ENCODE data around the gene UGT1A7. TPM values are rescaled to one million over a fixed set of nuclear protein-coding genes. Genes with fewer than 3 reads are reported as not detected.

Gene UGT1A7
- total and polyA plus RNA-seq, 2 donors from 2014 or later = 0.35 to 1.3 TPM

- Histone ChIP-seq H3K4me3 (ENCODE audit: low read length in 3 of 3) (no peak overlapping the region), H3K9ac (ENCODE audit: low read length in 3 of 3) (no peak overlapping the region), H3K4me1 (ENCODE audit: control insufficient read depth in 2 of 3, insufficient read depth in 2 of 3, low read depth in 1 of 3, low read length in 3 of 3) (no peaks in the 10 kb centered on the region), H3K27ac (ENCODE audit: low read depth in 2 of 2, low read length in 2 of 2) (no peak overlapping the region), H3K9me3 (ENCODE audit: control insufficient read depth in 2 of 3, insufficient read depth in 1 of 3, low read length in 3 of 3) (no peaks in the 10 kb centered on the region), H3K36me3 (ENCODE audit: control insufficient read depth in 2 of 3, insufficient read depth in 3 of 3, low read length in 3 of 3) (no peaks in the 10 kb centered on the region), H3K27me3 (ENCODE audit: control insufficient read depth, insufficient read depth, low read length) (no peaks in the 10 kb centered on the region)
- intact Hi-C loops (cut with DNase I) = no loop called here
- peak in 2 of 5 donors; percentile 27 to 37 for DNase-seq
- FAIRE-seq = no peak
- TF ChIP-seq, protein P1, sequence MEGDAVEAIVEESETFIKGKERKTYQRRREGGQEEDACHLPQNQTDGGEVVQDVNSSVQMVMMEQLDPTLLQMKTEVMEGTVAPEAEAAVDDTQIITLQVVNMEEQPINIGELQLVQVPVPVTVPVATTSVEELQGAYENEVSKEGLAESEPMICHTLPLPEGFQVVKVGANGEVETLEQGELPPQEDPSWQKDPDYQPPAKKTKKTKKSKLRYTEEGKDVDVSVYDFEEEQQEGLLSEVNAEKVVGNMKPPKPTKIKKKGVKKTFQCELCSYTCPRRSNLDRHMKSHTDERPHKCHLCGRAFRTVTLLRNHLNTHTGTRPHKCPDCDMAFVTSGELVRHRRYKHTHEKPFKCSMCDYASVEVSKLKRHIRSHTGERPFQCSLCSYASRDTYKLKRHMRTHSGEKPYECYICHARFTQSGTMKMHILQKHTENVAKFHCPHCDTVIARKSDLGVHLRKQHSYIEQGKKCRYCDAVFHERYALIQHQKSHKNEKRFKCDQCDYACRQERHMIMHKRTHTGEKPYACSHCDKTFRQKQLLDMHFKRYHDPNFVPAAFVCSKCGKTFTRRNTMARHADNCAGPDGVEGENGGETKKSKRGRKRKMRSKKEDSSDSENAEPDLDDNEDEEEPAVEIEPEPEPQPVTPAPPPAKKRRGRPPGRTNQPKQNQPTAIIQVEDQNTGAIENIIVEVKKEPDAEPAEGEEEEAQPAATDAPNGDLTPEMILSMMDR (IDR thresholded peaks at IDR 0.05; ENCODE audit: borderline replicate concordance, extremely low read depth, insufficient read depth) = no peak
These were observed 136.4 kb downstream of the UGT1A7 start for GRCh38 chr2:233817995-233818638.

GRCh38 chr2:233818639-233819621, 137.2 kb downstream of the UGT1A7 start:
- FAIRE-seq (no peak), DNase-seq (peak in 2 of 5 donors; percentile 16 to 31)
- intact Hi-C loops (cut with DNase I) = no loop called here

DNA sequence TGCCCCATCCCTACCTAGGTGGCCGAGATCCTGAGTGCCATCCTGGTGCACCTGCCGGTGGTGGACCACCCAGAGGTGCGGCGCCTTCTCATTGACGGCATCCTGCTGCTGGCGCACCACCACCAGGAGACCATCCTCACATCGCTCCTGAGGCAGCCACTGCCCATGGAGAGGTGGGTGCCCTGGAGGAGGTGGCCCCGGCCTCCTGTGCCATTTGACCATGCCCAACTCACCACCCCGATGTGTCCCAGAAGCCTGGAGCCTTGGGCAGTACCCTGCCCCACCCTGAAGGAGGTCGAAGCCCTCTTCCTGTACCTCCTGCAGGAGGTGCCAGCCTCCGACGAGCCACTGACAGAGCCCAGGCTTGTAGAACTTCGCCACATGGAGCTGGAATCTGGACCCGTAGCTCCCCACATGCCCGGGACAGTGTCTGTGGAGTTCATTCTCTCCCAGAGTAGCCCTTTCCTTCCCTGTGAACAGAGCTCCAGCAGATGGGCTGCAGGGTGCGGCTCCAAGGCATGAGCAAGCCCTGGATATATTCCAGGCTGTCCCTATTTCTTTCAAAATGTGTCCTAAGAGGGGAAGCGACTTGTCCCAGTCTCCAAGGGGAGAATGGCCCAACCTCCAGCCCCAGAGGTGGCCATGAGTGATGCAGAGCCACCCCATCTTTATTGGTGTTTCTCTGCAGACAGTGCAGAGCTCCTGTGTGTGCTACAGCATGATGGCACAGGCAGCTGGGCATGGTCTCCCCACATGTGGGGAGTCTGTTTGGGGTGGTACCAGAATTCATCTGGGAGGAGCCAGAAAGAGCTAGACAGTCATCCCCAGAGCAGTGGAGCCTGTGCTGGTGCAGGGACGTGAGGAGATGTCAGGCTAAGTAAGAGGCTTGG, 138.4 kb downstream of the UGT1A7 start:
- Histone ChIP-seq H3K4me3 (ENCODE audit: low read length in 3 of 3) (no peak overlapping the region), H3K27me3 (ENCODE audit: control insufficient read depth, insufficient read depth, low read length) (no peaks in the 10 kb centered on the region), H3K36me3 (ENCODE audit: control insufficient read depth in 2 of 3, insufficient read depth in 3 of 3, low read length in 3 of 3) (no peaks in the 10 kb centered on the region), H3K4me1 (ENCODE audit: control insufficient read depth in 2 of 3, insufficient read depth in 2 of 3, low read depth in 1 of 3, low read length in 3 of 3) (no peaks in the 10 kb centered on the region), H3K27ac (ENCODE audit: low read depth in 2 of 2, low read length in 2 of 2) (no peak overlapping the region), H3K9me3 (ENCODE audit: control insufficient read depth in 2 of 3, insufficient read depth in 1 of 3, low read length in 3 of 3) (no peaks in the 10 kb centered on the region), H3K9ac (ENCODE audit: low read length in 3 of 3) (no peak overlapping the region)
- FAIRE-seq = no peak
- TF ChIP-seq, protein P1 (IDR thresholded peaks at IDR 0.05; ENCODE audit: borderline replicate concordance, extremely low read depth, insufficient read depth) = no peak
- intact Hi-C loops (cut with DNase I) = no loop called here
- peak in 2 of 5 donors; percentile 14 to 56 for DNase-seq

More at GRCh38 chr2:233818639-233819621, 137.2 kb downstream of the UGT1A7 start:
- no peak overlapping the region for H3K27ac ChIP-seq (ENCODE audit: low read depth in 2 of 2, low read length in 2 of 2)
- no peaks in the 10 kb centered on the region for H3K9me3 ChIP-seq (ENCODE audit: control insufficient read depth in 2 of 3, insufficient read depth in 1 of 3, low read length in 3 of 3)
- no peaks in the 10 kb centered on the region for H3K36me3 ChIP-seq (ENCODE audit: control insufficient read depth in 2 of 3, insufficient read depth in 3 of 3, low read length in 3 of 3)
- no peaks in the 10 kb centered on the region for H3K27me3 ChIP-seq (ENCODE audit: control insufficient read depth, insufficient read depth, low read length)
- H3K9ac ChIP-seq (ENCODE audit: low read length in 3 of 3) = no peak overlapping the region
- no peak overlapping the region for H3K4me3 ChIP-seq (ENCODE audit: low read length in 3 of 3)
- no peaks in the 10 kb centered on the region for H3K4me1 ChIP-seq (ENCODE audit: control insufficient read depth in 2 of 3, insufficient read depth in 2 of 3, low read depth in 1 of 3, low read length in 3 of 3)
- TF ChIP-seq, protein P1 (IDR thresholded peaks at IDR 0.05; ENCODE audit: borderline replicate concordance, extremely low read depth, insufficient read depth) = no peak
